HFFc6 (cell line): ENCODE measurements around the gene ATF7. TPM values are rescaled to one million over a fixed set of nuclear protein-coding genes. Genes with fewer than 3 reads are reported as not detected.
"Not testable (repeated sequence)": the region's sequence is repeated elsewhere in the genome, so short reads cannot be mapped to it uniquely, and the experiment has no call there.

Experiments
- DNase-seq: peaks from one replicate; pipeline ENCODE4 v3.0.0-alpha.2; 2018
- H3K27ac Mint-ChIP-seq: 2 replicates; pipeline ENCODE4 v1.8.0; 2020; ENCODE audit warnings: mild to moderate bottlenecking, mixed read lengths
- H3K27me3 Mint-ChIP-seq: 2 replicates; pipeline ENCODE4 v1.8.0; 2021; ENCODE audit warnings: mild to moderate bottlenecking, moderate library complexity, mixed read lengths; ENCODE audit not compliant: insufficient read depth
- H3K36me3 Mint-ChIP-seq: 2 replicates; pipeline ENCODE4 v1.8.0; 2021; ENCODE audit warnings: low read depth, mixed read lengths
- H3K4me1 Mint-ChIP-seq: 2 replicates; pipeline ENCODE4 v1.8.0; 2020; ENCODE audit warnings: low read depth, mixed read lengths
- H3K4me3 Mint-ChIP-seq: 2 replicates; pipeline ENCODE4 v1.8.0; 2020; ENCODE audit warnings: mild to moderate bottlenecking, moderate library complexity, mixed read lengths
- H3K9me3 Mint-ChIP-seq: 2 replicates; pipeline ENCODE4 v1.8.0; 2020; ENCODE audit warnings: mild to moderate bottlenecking, mixed read lengths
- total RNA-seq, 6 experiments: library from RNA; stranded (reverse); fragmentation: NEBNext Ultra II Directional; extraction: Animal tissue kit (Norgen Biotek cat#: 25700); gene quantifications; 2 replicates in 1 of 6; 3 replicates in 5 of 6; pipeline ENCODE4 v1.2.3, GENCODE V29; 2021
- TF ChIP-seq, protein P1 (sequence below): fragments of 200-600 bp; sonication (generic); IDR thresholded peaks from 2 replicates; pipeline ENCODE4 v1.5.0; 2021; ENCODE audit warnings: antibody characterized with exemption, mild to moderate bottlenecking

The ATF7 gene
- total RNA-seq, 6 experiments from 2014 or later = 23.6 to 32.1 (median 29.8) TPM

DNA sequence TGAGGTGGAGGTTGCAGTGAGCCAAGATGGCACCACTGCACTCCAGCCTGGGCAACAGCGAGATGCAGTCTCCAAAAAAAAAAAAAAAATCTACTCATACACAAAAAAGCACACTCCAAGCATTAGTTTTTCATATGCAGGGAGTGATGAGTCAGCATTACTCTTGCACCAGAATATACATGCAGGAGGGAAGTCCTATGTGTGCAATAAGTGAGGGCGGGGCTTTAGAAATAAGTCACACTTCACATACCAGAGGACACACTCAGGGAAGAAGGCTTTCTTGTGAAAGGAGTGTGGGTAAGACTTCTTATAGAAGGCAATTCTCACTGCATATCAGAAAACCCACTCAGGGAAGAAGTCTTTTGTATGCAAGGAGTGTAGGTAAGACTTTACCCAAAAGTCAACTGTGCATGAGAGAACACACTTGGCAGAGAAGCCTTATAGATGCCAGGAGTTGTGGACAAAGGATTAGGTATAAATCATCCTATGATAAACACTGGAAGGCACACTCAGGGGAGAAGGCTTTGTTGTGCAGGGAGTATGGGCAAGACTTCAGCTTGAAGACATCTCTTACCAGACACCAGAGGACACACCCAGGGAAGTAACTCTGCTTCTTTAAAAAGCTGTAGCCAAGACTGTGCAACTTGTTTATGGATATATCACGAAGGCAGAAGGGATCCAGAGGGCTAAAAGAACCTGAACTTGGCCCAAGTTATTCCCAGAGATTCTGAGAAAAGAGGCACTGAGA lies 50.5 kb downstream of the ATF7 start:
- Mint-ChIP-seq H3K9me3 (no peaks in the 10 kb centered on the region), H3K27me3 (peaks cover 4% of the 10 kb centered on the region), H3K4me3 (no peak overlapping the region), H3K4me1 (peaks cover 35% of the 10 kb centered on the region), H3K36me3 (peaks cover 18% of the 10 kb centered on the region), H3K27ac (peak overlapping the region; percentile 51)
- peak; percentile 72 for DNase-seq
- TF ChIP-seq, protein P1, sequence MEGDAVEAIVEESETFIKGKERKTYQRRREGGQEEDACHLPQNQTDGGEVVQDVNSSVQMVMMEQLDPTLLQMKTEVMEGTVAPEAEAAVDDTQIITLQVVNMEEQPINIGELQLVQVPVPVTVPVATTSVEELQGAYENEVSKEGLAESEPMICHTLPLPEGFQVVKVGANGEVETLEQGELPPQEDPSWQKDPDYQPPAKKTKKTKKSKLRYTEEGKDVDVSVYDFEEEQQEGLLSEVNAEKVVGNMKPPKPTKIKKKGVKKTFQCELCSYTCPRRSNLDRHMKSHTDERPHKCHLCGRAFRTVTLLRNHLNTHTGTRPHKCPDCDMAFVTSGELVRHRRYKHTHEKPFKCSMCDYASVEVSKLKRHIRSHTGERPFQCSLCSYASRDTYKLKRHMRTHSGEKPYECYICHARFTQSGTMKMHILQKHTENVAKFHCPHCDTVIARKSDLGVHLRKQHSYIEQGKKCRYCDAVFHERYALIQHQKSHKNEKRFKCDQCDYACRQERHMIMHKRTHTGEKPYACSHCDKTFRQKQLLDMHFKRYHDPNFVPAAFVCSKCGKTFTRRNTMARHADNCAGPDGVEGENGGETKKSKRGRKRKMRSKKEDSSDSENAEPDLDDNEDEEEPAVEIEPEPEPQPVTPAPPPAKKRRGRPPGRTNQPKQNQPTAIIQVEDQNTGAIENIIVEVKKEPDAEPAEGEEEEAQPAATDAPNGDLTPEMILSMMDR = no peak

DNA sequence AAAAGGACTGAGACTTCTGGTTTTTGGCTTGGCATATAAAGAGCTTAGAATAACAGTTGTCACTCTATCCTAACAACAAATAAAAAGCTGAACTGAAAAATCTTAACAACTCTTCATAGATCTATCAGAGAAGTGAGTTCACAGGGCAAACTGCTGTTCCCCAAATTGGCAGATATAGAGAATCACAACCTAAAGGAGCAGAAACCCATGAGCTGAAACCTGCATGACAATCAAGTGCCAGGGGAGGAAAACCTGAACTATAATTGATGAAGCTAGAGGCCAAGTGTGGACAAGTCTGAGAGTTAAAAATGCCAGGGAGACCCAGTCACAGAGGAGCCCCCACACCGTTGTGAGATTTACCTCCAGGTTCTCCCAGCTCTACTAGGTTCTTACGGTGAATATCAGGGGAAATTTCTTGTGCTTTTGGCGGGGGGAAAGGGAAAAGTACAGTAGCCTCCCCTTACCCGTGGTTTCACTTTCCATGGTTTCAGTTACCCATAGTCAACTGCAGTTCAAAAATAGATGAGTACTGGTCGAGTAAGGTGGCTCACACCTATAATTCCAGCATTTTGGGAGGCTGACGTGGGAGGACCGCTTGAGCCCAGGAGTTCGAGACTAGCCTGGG lies 53.9 kb downstream of the ATF7 start:
- no peak overlapping the region for H3K27ac Mint-ChIP-seq

DNA sequence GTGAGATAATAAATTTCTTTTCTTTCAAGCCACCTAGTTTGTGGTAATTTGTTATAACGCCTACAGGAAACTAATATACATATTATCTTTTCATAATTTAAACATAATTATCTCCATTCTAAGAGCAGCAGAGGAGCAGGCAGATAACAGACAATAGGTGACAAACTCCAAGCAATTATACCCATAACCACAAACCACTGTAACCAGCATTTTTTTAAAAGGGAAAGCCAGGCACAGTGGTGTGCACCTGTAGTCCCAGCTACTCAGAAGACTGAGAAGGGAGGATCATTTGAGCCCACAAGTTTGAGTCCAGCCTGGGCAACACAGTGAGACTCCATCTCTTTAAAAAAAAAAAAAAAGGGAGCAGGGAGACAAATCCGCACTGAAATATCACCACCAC lies 54.9 kb downstream of the ATF7 start:
- Mint-ChIP-seq H3K4me3 (no peak overlapping the region), H3K27ac (no peak overlapping the region), H3K4me1 (peaks cover 45% of the 10 kb centered on the region), H3K27me3 (peaks cover 2% of the 10 kb centered on the region; the same call in 1 of the 2 replicates), H3K9me3 (no peaks in the 10 kb centered on the region), H3K36me3 (peaks cover 1% of the 10 kb centered on the region; the same call in 1 of the 2 replicates)
- TF ChIP-seq, protein P1 = no peak
- no peak for DNase-seq

More for the DNA sequence above, 53.9 kb downstream of the ATF7 start:
- Mint-ChIP-seq H3K36me3 (peaks cover 11% of the 10 kb centered on the region), H3K4me1 (peaks cover 54% of the 10 kb centered on the region), H3K9me3 (no peaks in the 10 kb centered on the region), H3K4me3 (no peak overlapping the region), H3K27me3 (peaks cover 2% of the 10 kb centered on the region; the same call in 1 of the 2 replicates)
- no peak for DNase-seq
- TF ChIP-seq, protein P1 = no peak

DNA sequence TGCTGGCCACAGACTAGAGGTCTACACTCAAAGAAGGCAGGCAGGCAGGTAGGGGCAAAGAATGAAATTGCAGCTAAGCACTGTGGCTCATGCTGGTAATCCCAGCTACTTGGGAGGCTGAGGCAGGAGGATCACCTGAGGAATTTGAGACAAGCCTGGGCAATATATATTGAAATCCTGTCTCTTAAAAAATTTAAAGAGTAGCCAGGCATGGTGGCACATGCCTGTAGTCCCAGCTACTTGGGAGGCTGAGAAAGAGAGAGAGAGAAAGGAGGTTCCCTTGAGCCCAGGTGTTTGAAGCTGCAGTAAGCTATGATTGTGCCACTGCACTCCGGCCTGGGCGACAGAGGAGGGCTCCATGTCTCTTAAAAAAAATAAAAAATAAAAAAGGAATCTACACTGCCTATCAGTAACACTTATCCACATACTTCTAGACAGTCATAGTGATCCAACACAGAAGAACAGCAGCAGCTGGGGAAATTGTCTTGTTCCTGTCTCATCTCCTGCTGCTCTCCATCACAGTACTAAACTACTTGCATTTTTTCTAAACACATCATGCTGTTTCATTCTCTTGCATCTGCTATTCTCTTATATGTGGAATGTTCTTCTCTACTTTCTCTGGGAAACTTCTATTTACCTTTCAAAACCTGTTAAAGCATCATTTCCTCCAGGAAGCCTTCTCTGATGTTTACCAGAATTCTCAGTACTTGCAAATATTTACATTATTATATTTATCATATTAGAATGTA lies 57.2 kb downstream of the ATF7 start:
- TF ChIP-seq, protein P1 = no peak
- Mint-ChIP-seq H3K27ac (no peak overlapping the region; the same call in 1 of the 2 replicates), H3K27me3 (peaks cover 2% of the 10 kb centered on the region; the same call in 1 of the 2 replicates), H3K4me1 (peaks cover 35% of the 10 kb centered on the region), H3K9me3 (no peaks in the 10 kb centered on the region), H3K36me3 (peaks cover 10% of the 10 kb centered on the region), H3K4me3 (no peak overlapping the region)
- peak; percentile 41 for DNase-seq

DNA sequence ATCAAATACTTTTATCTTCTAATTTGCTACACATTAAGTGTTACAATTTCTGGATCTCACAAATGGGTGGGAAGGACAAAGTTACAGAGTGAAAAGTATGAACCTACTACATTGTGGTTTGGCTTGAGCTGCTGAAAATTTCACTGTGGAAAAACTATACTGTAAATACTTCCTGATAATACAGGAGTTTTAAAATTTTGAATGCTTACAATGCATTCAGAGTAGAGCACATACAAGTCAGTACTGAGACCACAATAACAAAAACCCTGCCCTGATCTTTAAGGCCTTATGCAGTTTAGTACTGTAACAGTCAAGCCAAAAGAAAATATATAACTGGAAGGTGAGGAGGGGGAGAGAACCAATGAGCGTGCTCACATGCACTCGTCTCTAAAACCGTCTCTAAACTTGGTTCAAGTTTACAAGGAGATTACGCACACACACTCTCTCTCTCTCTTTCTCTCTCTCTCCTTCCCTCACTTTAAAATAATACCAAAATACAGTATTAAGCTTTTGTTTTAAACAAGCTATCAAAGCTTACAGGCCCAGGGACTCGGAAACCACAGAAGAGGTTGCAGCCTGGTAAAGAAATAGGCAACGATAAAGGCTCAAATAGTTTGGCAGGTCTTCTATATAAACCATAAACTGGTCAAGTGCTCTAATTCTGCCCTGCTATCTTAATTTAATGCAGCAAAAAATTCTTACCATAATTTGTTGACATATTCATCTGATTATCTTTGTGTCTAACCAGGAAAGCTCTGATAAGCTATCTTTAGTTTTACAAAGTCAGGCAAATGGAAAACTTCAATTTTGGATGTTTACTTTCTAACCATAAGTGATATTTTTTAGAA lies 58.0 kb downstream of the ATF7 start:
- Mint-ChIP-seq H3K27ac (no peak overlapping the region; the same call in 1 of the 2 replicates), H3K4me3 (no peak overlapping the region), H3K36me3 (peaks cover 10% of the 10 kb centered on the region), H3K27me3 (peaks cover 2% of the 10 kb centered on the region; the same call in 1 of the 2 replicates), H3K4me1 (peaks cover 39% of the 10 kb centered on the region), H3K9me3 (no peaks in the 10 kb centered on the region)
- no peak for DNase-seq
- TF ChIP-seq, protein P1 = no peak

DNA sequence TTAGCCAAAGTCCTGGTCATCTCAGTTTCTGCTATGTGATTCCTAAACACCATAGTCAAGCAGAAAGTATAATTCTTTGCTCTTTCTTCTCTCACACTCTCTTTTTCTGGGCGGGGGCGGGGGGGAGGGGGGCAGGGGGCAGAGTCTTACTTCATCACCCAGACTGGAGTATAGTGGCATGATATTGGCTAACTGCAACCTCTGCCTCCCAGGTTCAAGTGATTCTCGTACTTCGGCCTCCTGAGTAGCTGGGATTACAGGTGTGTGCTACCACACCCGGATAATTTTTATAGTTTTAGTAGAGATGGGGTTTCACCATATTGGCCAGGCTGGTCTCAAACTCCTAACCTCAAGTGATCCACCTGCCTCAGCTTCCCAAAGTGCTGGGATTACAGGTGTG lies 60.8 kb downstream of the ATF7 start:
- peaks cover 62% of the 10 kb centered on the region for H3K4me1 Mint-ChIP-seq
- not testable (repeated sequence) for H3K27ac Mint-ChIP-seq, H3K9me3 Mint-ChIP-seq, H3K27me3 Mint-ChIP-seq, H3K4me3 Mint-ChIP-seq, DNase-seq
- peaks cover 14% of the 10 kb centered on the region for H3K36me3 Mint-ChIP-seq
